GDM1 (cell line): ENCODE measurements around the gene PKIB.
"Not testable (repeated sequence)": the region's sequence is repeated elsewhere in the genome, so short reads cannot be mapped to it uniquely, and the experiment has no call there.

Source experiments
- DNase-seq: peaks from one replicate; lab custom pipeline; 2025; lab: John Stamatoyannopoulos, UW

PKIB gene

DNA sequence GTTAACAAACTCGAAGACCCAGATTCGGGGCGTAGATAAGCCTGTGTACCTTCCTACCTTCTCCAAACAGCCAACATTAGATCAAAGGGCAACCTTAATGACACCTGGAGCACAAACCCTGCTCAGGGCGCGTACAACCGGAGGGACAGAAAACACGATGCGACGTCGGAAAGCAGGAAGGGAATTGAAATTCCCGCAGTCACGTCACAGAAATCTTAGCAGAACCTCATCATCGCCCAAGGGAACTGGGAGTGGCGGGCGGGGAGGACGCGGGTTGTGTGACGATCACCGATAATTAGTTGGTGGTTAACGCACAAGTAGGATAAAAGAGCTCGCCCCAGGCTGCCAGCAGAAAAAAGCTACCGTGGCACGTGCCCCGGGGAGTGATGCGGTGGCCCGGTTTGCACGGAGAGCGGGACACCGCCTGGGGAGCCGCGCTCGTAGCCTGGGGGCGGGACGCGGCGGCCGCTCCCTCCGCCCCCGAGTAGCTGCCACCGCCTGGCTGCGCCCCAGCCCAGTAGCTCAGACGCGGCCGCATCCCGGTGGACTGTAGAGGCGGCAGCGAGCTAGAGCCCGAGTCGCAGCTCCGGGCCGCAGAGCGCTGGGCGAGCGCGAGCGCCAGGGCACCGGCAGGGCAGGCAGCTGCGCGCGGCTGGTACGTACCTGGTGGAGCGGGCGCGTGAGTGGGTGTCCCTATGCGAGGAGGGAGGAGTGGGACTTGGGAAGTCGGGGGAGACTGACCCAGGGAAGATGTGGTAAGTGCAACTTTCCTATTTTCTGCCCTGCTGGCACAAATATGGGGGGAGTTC, at the start of gene PKIB:
PKIB (plus strand) TSS at position 525 of the 809 bp plus-strand sequence. CDS start 107,390 bp downstream, outside the sequence.
- no peak for DNase-seq

DNA sequence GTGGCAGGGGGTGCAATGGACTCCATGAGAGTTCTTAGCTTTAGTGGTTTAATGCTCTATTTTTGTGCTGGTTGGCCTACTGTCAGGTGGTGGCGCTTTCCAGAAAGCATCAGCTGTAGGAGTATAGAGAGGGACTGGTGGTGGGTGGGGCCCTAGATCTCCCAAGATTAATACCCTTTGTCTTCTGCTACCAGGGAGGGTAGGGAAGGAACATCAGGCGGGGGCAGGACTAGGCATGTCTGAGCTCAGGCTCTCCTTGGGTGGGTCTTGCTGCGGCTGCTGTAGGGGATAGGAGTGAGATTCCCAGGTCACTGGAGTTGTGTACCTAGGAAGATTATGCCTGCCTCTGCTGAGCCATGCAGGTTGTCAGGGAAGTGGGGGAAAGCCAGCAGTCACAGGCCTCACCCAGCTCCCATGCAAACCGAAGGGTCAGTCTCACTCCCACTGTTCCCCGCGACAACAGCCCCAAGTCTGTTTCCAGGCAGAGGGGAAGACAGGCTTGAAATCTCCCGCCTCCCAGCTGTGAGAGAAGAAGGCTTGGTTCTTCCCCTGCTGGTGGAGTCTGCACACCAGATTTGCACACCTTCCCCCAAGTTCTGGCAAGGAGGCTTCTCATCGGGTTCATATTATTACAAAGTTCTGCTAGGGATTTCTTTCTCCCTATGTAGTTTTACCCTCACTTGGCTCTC, 46.7 kb upstream of the PKIB start:
- no peak for DNase-seq

- no peak for DNase-seq
These were observed 46.0 kb upstream of the PKIB start for GRCh38 chr6:122564230-122564629.

DNA sequence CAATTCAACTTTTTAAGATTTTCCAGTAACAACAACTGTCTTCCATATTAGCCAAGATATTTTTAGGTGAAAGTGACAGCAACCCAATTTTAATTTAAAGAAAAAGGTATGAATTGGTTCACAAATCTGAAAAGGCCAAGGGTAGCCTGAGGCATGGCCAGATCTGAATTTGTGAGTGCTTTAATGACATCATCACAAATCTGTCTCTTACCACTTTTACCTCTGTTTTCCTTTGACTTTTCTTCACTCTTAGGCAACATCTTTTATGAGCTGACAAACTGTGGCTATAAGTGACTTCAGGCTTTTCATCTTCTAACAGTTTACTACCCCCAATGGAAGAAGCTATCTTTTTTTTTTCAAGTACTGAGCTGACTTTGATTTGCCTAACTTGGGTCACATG, 44.5 kb upstream of the PKIB start:
- DNase-seq = no peak

GRCh38 chr6:122567034-122567433, 43.2 kb upstream of the PKIB start:
- DNase-seq = no peak

DNA sequence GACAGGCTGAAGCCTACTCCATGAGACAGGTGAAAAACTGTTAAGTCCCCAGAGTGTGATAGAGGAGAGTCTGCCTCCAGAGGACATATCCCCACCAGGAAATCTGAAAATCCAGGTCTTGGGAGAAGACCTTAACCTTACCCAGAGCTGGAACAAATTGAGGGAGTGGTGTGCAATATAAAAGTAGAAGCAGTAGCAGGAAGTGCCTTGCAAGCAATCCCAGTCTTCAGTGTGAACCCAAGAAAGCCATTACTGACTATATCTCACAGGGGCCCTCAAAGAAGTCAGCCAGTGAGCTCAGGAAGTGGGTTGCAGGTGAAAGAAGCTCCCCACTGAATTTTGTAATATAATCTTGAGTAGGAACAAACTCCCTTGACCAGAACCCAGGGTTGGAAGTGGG, 41.9 kb upstream of the PKIB start:
- DNase-seq = no peak

- DNase-seq = no peak
These were observed 41.4 kb upstream of the PKIB start for GRCh38 chr6:122568797-122569221.

GRCh38 chr6:122569230-122569771, 40.9 kb upstream of the PKIB start:
- no peak for DNase-seq

DNA sequence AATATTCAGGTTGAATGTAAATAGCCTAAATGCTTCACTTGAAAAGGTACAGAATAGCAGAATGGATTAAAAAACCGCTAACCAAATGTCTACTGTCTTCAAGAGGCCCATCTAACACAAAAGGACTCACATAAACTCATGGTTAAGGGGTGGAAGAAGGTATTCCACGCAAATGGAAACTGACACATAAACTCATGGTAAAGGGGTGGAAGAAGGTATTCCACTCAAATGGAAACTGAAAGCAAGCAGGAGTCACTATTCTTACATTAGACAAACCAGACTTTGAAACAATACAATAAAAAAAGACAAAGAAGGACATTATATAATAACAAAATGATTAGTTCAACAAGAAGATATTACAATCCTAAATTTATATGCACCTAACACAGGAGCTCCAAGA, 38.3 kb upstream of the PKIB start:
- no peak for DNase-seq

DNA sequence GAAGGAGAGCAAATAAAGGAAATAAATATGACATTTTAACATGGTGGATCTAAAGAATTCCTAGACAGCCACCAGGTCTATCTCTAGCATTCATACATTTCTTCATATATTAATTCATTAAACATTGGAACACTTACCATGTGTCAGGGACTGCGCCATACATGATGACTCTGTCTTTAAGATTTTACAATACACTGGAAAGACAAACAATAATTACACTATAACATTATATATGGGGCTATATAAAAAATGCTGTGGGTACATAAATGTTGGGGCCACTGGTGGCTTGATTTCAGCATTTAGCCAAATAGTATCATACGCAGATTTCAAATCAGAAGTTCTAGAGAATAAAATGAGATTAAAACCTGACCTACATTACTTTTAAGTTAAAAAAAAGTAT, 33.3 kb upstream of the PKIB start:
- DNase-seq = no peak

DNA sequence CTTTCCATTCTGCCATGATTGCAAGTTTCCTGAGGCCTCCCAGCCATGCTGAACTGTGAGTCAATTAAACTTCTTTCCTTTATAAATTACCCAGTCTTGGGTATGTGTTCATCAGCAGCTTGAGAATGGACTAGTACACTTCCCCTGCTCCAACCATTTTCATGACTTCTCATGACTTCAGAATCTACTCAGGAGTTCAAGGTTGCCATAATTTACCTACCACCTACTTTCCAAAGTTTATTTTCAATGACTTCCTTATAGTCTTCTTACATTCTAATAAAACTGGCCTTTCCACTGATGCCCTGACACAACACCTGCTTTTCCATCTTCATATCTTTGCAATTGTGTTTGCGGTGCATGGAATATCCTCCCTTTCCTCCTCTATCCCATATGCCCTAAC, 31.2 kb upstream of the PKIB start:
- DNase-seq = no peak

GRCh38 chr6:122580737-122581136, 29.5 kb upstream of the PKIB start:
- DNase-seq = no peak

GRCh38 chr6:122589115-122589514, 21.1 kb upstream of the PKIB start:
- DNase-seq = no peak

GRCh38 chr6:122598295-122598694, 11.9 kb upstream of the PKIB start:
- DNase-seq = not testable (repeated sequence)

DNA sequence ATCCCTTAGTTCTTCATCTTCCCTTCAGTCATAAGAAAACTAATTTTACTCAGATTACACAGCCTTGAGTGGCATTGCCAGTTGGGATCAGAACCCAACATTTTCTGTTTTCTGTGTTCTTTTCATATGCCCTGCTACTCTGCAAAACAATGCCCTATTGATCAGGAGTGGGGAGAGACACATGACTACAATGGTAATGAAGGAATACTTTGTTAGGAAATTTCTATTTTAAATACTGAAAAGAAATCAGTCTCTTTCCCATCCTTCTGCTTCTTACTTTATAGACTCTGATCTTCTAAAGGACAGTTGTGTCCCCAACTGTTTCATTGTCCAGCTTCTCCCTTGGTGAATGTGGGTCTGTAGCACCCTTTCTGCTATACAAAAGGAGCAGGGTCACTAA, 5.5 kb upstream of the PKIB start:
- DNase-seq = no peak

GRCh38 chr6:122610690-122611455, 668 bp downstream of the PKIB start:
- DNase-seq = no peak

DNA sequence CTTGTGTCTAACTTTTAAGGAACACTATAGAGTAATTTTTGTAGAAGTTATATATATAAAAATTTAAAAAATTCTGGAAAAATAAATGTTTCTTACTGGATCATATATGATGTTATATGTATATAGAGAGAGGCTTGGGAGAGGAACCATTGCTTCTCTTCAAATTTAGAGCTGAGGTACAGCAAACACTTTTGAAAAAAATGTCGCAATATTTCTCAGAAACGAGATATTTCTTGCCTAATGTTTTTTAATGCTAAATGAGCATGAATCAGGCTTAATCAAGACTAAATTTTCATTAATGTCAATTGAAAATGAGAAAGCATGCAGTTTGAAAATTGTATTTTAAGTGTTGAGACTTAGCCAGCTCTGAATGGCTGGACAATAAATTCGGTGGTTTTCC, 2.6 kb downstream of the PKIB start:
- no peak for DNase-seq

- no peak for DNase-seq
These were observed 4.1 kb downstream of the PKIB start for GRCh38 chr6:122614303-122614702.

- no peak for DNase-seq
These were observed 5.2 kb downstream of the PKIB start for GRCh38 chr6:122615409-122615808.

DNA sequence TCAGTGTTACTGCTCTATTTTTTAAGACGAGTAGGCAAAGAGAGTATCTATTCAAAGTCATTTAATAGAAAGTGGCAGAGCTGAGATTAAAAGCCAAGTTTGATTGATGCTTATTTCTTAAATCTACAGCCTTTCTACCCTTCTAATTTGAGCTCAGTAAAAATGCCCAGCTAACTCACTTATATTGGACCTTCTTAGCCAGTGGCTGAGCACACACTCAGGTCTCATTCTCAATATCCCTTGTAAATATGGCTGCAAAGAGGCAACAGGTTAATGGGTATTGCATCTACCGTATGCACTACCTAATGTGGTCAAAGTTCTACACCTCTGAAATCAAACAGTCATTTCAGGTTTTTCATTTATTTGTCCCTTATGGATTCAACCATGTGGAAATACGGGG, 6.7 kb downstream of the PKIB start:
- DNase-seq = no peak

GRCh38 chr6:122619309-122619708, 9.1 kb downstream of the PKIB start:
- DNase-seq = no peak

GRCh38 chr6:122620428-122620827, 10.2 kb downstream of the PKIB start:
- DNase-seq = no peak

GRCh38 chr6:122620902-122621301, 10.7 kb downstream of the PKIB start:
- no peak for DNase-seq
